DLD1 (cell line): ENCODE results near the gene GDF9.

Experiments used
- in situ Hi-C: cut with HindIII; loops from 2 replicates; pipeline ENCODE4 v1.10.0; 2017; ENCODE audit warnings: low sequenced_read_pairs

The GDF9 gene

DNA sequence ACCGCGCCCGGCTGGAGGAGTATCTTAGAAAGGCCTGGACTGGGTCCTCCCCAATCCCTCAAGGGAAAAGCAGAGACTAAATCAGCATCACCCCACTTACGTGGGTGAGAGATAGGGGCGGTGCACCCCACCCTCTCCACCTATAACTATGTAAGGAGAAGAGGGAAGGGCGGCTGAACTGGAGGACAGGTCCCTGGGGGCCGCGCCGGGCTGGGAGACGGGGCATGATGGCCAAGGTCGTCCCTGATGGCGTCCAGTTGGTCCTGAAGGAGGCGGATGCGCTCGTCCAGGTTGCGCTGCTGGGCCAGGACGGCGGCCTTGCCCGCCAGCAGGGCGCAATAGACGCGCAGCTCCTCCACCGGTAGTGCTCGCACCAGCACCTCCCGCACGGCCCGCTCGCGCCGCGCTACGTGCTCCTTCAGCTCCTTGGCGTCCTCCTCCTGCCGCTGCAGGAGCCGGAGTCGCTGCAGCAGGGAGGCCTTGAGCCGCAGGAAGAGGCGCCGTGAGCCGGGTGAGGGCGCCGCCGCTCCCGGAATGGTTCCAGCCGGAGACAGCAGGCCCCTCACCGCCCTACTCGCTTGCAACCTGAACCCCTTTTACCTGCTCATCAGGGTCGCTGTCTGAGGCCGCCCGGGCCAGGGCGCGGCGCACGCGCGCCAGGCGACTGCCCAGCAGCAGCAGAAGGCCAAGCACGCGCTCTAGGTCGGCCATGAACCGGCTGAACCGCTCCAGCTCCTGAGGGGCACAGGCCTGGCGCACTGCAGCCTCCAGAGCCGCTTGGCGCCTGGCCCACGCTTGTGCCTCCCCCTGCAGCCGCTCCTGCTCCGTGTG is 43.4 kb downstream of the GDF9 start:
- in situ Hi-C loops = no loop called here

DNA sequence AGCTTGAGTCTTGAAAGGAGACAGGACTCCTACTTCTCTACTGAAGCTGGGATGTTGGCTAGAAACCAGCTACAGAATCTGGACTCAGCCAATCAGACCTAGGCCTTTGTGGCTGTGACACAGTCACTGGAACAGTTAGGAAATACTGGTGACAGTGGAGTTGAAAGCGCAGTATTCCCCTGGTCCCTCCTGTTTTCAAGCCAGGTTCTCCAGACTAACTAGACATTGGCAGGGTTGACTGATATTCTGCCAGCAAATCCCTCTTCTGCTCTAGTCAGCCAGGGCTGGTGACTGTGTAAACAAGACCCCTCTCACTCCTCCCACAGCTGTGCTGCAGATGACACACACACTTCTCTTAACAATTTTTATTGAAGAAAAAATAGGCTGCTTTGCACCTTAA is 44.5 kb downstream of the GDF9 start:
- in situ Hi-C loops = no loop called here

DNA sequence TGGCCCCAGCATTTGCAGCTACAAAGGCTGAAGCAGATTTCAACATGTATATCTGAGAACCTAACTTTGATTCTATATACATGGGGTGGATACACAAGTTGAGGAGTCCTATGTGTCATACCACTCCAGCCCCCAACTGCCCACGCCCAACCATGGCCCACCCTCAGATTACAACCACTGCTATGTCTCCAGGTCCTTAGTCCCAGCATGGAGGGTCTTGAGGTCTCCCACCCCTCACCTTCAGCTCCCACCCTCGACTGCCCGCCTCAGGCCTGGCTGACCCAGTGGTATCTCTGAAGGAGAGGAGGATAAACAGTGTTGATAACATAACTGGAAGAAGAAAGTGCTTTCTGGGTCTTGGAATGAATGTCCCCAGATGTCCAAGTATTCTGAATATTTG is 44.9 kb downstream of the GDF9 start:
- in situ Hi-C loops = no loop called here

DNA sequence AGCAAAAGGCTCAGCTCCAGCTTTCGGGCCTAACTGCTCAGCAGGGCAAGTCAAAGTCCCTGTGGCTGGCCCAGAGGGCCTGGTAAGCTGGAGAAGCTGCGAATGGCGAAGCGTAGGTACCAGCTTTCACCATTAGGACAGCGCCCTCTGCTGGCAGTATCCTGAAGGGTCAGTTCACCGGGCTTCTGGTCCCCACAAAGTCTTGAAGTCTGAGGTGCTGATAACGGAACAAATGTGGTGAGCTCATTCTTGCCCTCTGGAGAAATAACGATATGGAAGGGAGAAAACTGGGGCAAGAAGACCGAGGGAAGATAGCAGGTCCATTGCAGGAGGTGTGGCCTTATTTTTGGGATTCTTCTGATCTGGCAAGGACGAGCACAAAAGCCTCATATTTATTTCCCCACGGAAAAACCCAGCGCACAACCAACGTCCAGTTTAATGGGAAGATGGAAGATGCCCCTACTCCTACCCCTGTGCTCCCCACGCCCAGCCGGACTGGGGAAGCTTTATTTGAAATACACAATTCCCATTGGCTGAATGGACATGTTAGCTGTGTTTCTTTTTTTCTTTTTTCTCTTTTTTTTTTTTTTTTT is 46.0 kb downstream of the GDF9 start:
- in situ Hi-C loops = no loop called here

DNA sequence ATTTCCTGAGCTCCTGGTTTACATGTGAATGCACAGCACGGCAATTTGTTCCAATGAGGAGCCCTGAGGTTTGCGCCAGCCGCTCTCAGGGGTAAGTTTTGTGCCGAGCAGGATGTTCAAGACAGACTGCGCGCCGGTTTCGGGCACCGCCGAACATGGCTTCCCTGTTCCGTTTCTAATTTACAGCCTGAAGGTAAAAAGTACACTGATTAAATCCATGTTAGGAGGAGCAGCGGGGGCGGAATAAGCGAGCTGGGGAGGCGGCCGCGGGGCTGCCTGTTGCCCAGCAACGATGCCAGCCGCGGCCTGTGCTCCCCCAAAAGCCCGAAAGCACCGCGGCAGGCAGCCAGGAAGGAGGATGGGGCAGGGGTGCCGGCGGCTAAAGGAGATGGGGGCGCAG is 46.8 kb downstream of the GDF9 start:
- in situ Hi-C loops = no loop called here

DNA sequence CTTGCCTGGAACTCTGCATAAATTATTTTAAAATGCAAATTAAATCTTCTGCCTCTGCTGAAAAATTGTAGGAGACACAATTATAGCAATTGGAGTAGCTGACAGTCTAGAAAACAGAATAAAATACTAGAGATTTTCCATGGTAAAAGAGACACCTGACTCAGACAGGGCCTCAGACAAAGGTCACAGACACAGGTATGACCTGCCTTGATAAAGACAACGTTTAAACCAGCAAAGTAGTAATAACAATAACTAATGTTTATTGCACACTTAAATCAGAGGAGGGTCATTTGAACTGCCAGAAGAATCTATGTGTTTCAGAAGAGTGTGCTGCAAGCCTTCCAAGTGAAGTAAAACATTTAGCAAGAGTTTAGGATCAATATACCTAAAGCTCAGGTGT is 49.3 kb downstream of the GDF9 start:
- in situ Hi-C loops = no loop called here

DNA sequence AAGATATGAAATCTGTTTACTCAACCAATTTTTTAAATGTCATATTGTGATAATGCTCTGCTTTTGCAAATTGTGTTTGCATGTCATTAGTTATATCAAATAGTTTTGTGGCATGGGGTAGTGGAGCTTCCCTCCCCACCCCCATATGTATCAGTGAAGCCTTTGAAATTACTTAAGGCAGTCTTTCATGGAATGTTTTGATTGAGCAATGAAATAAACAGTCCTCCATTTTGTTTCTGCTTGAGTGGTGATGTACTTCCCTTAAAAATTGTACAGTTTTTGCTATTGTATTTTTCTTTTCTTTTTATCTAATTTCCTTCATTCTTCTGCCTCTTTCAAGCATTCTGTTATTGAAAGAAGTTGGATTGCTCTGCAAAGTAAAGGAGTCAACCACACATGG is 49.7 kb downstream of the GDF9 start:
- in situ Hi-C loops = no loop called here

DNA sequence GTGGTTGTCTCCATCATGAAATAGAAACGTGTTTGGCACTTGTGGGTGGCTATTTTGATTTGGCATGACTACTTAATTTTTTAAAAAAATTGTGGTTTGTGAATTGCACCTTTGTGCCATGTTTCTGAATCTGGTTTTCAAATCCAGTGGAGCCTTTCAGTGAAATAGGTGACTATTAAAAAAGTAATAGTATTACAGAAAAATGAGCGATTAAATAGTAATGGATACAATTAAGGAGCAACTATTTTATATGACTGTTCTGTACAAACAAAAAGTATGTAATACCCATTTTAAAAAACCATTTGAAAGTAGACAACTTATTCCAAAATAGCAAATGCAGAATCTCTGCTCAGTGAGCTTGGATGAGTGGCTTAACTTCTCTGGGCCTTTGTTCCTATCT is 50.2 kb downstream of the GDF9 start:
- in situ Hi-C loops = no loop called here

DNA sequence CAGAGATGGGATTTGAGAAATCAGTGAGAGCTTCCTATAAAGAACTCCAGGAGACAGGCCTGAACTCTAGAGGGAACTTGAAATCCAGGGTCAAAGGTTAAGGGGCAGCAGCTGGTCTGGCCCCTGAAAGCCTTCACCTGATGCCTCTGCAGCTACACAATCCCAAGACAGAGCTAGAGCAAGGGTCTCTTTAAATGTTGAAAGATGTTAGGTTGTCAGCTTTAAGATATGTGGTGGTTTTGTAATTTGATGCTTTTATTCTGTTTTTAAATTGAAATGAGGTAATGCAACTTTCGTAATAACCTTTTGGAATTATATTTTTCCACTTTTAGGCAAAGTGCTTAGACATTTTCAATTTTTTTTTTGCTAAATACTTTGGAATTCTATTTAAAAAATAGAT is 50.8 kb downstream of the GDF9 start:
- in situ Hi-C loops = no loop called here

DNA sequence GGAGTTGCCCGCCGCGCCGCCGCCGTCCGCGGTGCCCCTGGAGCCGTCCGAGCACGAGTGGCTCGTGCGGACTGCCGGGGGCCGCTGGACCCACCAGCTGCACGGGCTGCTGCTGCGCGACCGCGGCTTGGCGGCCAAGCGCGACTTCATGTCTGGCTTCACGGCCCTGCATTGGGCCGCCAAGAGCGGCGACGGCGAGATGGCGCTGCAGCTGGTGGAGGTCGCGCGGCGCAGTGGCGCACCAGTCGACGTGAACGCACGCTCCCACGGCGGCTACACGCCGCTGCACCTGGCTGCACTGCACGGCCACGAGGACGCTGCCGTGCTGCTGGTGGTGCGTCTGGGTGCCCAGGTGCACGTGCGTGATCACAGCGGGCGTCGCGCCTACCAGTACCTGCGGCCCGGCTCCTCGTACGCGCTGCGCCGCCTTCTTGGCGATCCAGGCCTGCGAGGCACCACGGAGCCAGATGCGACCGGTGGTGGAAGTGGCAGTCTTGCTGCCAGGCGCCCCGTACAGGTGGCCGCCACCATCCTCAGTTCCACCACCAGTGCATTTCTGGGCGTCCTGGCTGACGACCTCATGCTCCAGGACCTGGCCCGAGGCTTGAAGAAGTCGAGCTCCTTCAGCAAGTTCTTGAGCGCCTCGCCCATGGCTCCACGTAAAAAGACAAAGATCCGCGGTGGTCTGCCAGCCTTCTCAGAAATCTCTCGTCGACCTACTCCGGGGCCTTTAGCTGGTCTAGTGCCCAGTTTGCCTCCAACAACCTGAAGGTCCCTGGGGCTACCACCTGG is 51.6 kb downstream of the GDF9 start:
- in situ Hi-C loops = no loop called here

DNA sequence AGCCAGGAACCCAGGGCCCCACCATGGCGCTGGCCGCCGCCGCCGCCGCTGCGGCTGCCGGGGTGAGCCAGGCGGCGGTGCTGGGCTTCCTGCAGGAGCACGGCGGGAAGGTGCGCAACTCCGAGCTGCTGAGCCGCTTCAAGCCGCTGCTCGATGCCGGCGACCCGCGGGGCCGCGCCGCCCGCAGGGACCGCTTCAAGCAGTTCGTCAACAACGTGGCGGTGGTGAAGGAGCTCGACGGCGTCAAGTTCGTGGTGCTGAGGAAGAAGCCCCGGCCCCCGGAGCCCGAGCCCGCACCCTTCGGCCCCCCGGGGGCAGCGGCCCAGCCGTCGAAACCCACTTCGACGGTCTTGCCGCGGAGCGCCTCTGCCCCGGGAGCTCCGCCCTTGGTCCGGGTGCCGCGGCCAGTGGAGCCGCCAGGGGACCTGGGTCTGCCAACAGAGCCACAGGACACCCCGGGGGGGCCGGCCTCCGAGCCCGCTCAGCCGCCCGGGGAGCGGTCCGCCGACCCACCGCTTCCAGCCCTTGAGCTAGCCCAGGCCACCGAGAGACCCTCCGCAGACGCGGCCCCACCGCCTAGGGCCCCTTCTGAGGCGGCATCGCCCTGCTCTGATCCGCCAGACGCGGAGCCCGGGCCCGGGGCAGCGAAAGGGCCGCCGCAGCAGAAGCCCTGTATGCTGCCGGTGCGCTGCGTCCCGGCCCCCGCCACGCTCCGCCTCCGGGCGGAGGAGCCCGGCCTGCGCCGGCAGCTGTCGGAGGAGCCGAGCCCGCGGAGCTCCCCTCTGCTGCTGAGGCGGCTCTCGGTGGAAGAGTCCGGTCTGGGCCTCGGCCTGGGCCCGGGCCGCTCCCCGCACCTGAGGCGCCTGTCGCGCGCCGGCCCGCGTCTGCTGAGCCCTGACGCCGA is 52.4 kb downstream of the GDF9 start:
- in situ Hi-C loops = no loop called here

DNA sequence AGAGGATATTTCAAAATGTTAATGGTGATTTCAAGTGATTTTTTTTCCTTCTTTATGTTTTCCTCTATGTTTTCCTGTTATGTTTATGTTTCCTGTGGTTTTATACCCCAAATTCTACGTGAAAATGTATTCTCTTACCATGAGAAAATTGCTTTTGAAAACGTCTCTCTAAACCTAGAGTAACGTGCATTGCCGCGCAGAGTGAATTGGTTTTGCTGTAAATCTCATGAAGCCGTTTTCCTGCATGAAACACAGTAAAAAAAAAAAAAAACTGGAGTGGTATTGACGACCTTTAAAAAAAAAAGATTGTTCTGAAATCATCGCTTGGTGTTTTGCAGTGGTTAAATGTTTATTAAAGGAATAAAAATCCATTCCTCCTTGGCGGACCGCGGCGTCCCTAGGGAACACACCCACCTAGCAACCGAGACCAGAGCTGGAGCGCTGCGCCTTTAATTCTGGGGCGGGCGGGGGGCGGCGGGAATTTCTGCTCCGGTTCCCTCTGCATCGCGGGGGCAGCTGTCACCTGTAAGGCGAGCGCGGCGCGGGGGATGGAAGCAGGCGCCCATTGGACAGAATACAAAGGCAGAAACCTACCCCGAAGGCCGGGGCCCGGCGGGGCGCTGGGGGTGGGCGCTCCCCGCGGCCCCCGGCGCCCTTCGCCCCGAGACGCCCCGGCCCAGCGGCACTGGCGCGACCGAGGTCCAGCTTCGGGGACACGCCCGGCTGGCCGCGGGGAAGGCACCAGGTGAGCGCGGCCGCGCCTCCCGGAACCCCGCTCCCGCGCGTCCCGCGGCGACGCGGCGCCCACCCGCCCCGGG is 53.3 kb downstream of the GDF9 start, which contains the start of gene SOWAHA:
SOWAHA (plus strand) TSS at position 522 of the 818 bp plus-strand sequence. CDS start 320 bp downstream, outside the sequence.
- in situ Hi-C loops = no loop called here

DNA sequence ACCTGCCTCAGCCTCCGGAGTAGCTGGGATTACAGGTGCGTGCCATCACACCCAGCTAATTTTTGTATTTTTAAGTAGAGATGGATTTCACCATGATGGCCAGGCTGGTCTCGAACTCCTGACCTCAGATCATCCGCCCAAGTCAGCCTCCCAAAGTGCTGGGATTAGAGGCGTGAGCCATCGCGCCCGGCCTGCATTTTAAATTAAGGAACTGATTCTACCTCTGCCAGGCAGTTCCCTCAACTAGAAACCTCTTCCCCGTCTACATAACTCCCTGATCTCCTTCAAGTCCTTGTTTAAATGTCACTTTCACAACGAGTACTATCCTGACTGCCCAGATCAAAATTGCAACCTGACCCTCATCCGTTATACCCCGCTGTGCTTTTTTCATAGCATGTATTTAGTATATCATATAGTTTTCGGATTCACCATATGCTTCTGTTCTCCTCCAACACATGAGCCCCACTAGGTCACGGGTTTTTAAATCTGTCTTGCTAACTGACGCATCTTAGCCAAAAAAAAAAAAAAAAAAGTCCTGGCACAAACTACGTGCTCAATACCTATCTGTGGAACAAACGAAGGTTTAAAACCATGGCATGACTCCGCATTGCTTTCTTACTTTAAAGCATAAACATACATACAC is 54.0 kb downstream of the GDF9 start:
- in situ Hi-C loops = no loop called here
